ENCODE measurements around the gene SLC66A3. TPM values are rescaled to one million over a fixed set of nuclear protein-coding genes. Genes with fewer than 3 reads are reported as not detected.

Gene SLC66A3
- total and polyA plus RNA-seq, 8 donors = 12.1 to 55.1 (median 22.9) TPM; not detected in 1

- Histone ChIP-seq H3K27ac (peak overlapping the region in 1 of 5 donors; percentile 59), H3K36me3 (no peaks in the 10 kb centered on the region), H3K4me1 (peaks cover 14 to 42% (median 26%) of the 10 kb centered on the region in 4 donors), H3K9me3 (no peaks in the 10 kb centered on the region), H3K27me3 (peaks cover 0 to 11% (median 0%) of the 10 kb centered on the region in 3 donors), H3K4me3 (no peak overlapping the region)
- intact Hi-C loops (cut with DNase I; ENCODE audit: low total_unique reads) = no loop called here
- no peak for DNase-seq
- 61 to 74% (median 68%) methylated on average over 5 of the region's 5 CpGs for WGBS, 5 donors
- TF ChIP-seq EP300 (IDR thresholded peaks at IDR 0.05) (no peak), POLR2AphosphoS5 (IDR thresholded peaks at IDR 0.05) (no peak), CTCF (IDR thresholded peaks at IDR 0.05) (no peak), POLR2A (IDR thresholded peaks at IDR 0.05) (no peak)
Measured at GRCh38 chr2:11127761-11128160, 27.5 kb upstream of the SLC66A3 start.

GRCh38 chr2:11128243-11128951 lies 26.9 kb upstream of the SLC66A3 start:
- Histone ChIP-seq H3K27ac (peak overlapping the region in 3 of 5 donors; percentile 20 to 80 (median 59)), H3K9me3 (no peaks in the 10 kb centered on the region), H3K4me3 (no peak overlapping the region), H3K36me3 (no peaks in the 10 kb centered on the region), H3K4me1 (peaks cover 18 to 46% (median 31%) of the 10 kb centered on the region in 4 donors), H3K27me3 (peaks cover 0 to 7% (median 0%) of the 10 kb centered on the region in 3 donors)
- TF ChIP-seq POLR2AphosphoS5 (IDR thresholded peaks at IDR 0.05) = peak in 1 of 3 donors; percentile 25
- TF ChIP-seq EP300 (IDR thresholded peaks at IDR 0.05) = no peak
- intact Hi-C loops (cut with DNase I; ENCODE audit: low total_unique reads) = no loop called here
- peak in 1 of 2 donors; percentile 39 for DNase-seq
- 53 to 66% (median 63%) methylated on average over 11 of the region's 11 CpGs for WGBS, 5 donors

GRCh38 chr2:11129598-11130449 lies 25.4 kb upstream of the SLC66A3 start:
- Histone ChIP-seq H3K4me3 (peak overlapping the region; percentile 40 to 52 (median 49)), H3K4me1 (peaks cover 24 to 56% (median 35%) of the 10 kb centered on the region in 4 donors), H3K27ac (peak overlapping the region; percentile 70 to 80 (median 72)), H3K27me3 (no peaks in the 10 kb centered on the region), H3K9me3 (no peaks in the 10 kb centered on the region), H3K36me3 (no peaks in the 10 kb centered on the region)
- WGBS, 5 donors = 5 to 11% (median 9%) methylated on average over 28 to 46 of the region's 46 CpGs
- DNase-seq = peak; percentile 86 to 94
- intact Hi-C loops (cut with DNase I; ENCODE audit: low total_unique reads) = loop anchor here (10.0 kb wide), 2 partner anchors 315 to 455 kb away; no protein-coding TSS in a partner anchor
- TF ChIP-seq EP300 (IDR thresholded peaks at IDR 0.05) (no peak), CTCF (IDR thresholded peaks at IDR 0.05) (peak in 5 of 7 experiments; percentile 22 to 60 (median 24)), POLR2A (IDR thresholded peaks at IDR 0.05) (no peak), POLR2AphosphoS5 (IDR thresholded peaks at IDR 0.05) (peak in 2 of 3 donors; percentile 32 to 67)

- H3K27me3 ChIP-seq = no peaks in the 10 kb centered on the region
- H3K27ac ChIP-seq = no peak overlapping the region
- WGBS, 5 donors = 89 to 95% (median 94%) methylated on average over 18 to 20 of the region's 20 CpGs
- H3K36me3 ChIP-seq = no peaks in the 10 kb centered on the region
- no peak for TF ChIP-seq EP300 (IDR thresholded peaks at IDR 0.05)
- TF ChIP-seq POLR2AphosphoS5 (IDR thresholded peaks at IDR 0.05) = no peak
- no peak for TF ChIP-seq POLR2A (IDR thresholded peaks at IDR 0.05)
- no peak overlapping the region for H3K4me3 ChIP-seq
- no peaks in the 10 kb centered on the region for H3K9me3 ChIP-seq
- no peak for DNase-seq
- intact Hi-C loops (cut with DNase I; ENCODE audit: low total_unique reads) = loop anchor here (10.0 kb wide), 2 partner anchors 313 to 453 kb away; no protein-coding TSS in a partner anchor
- peaks cover 24 to 56% (median 34%) of the 10 kb centered on the region in 4 donors for H3K4me1 ChIP-seq
Measured at GRCh38 chr2:11131166-11131920, 23.9 kb upstream of the SLC66A3 start.
